Panc1 (cell line): ENCODE data around the gene SARDH. TPM values are rescaled to one million over a fixed set of nuclear protein-coding genes. Genes with fewer than 3 reads are reported as not detected.

Experiments used
- ATAC-seq: fragments of 200-7000 bp; cut with Tn5 transposase; 2 replicates; pipeline ENCODE4 v1.9.1; 2020; ENCODE audit warnings: mild to moderate bottlenecking, moderate library complexity
- BruUV-seq: library from RNA; stranded (reverse); fragments of 400-500 nt; replicated peaks from 2 replicates; lab custom pipeline; 2021; lab: Mats Ljungman, UMichigan
- CTCF ChIA-PET: fragments of 300-600 bp; sonication (Branson Sonifier 250); formaldehyde crosslinking; loops from one replicate; lab custom pipeline; 2022; ENCODE audit warnings: antibody characterized with exemption; lab: Charles Lee
- POLR2A ChIA-PET: fragments of 300-600 bp; sonication (Branson Sonifier 250); formaldehyde crosslinking; loops from one replicate; lab custom pipeline; 2022; ENCODE audit warnings: antibody characterized with exemption; lab: Charles Lee
- DNase-seq: peaks from one replicate; pipeline ENCODE4 v3.0.0-alpha.2; 2010; ENCODE audit warnings: low read depth, low spot score
- H3K27ac ChIP-seq: 2 replicates; pipeline ENCODE4 v1.5.1; 2011; ENCODE audit warnings: mild to moderate bottlenecking, low read length, inconsistent platforms
- H3K27me3 ChIP-seq: fragments of 200-500 bp; sonication (Bioruptor generic); 2 replicates; pipeline ENCODE4 v1.6.0; 2014; ENCODE audit warnings: low read length, inconsistent platforms; ENCODE audit not compliant: control insufficient read depth, insufficient read depth
- H3K36me3 ChIP-seq: fragments of 200-500 bp; sonication (Bioruptor generic); 2 replicates; pipeline ENCODE4 v1.5.1; 2014; ENCODE audit warnings: inconsistent platforms, mild to moderate bottlenecking, low read length, moderate library complexity; ENCODE audit not compliant: control insufficient read depth, insufficient read depth
- H3K4me1 ChIP-seq: 2 replicates; pipeline ENCODE4 v1.5.1; 2011; ENCODE audit warnings: inconsistent platforms, mild to moderate bottlenecking, low read length, moderate library complexity; ENCODE audit not compliant: control insufficient read depth, insufficient read depth
- H3K4me3 ChIP-seq, 2 experiments: 2 replicates each; pipeline ENCODE4 v1.5.1; 2011 to 2012; ENCODE audit warnings: low read depth in 2 of 2, low read length in 2 of 2, mild to moderate bottlenecking in 2 of 2, inconsistent platforms in 1 of 2, moderate library complexity in 1 of 2
- H3K9me3 ChIP-seq: fragments of 200-500 bp; sonication (Bioruptor generic); 2 replicates; pipeline ENCODE4 v1.5.1; 2014; ENCODE audit warnings: low read depth, mild to moderate bottlenecking, inconsistent platforms, low read length, moderate library complexity; ENCODE audit not compliant: control insufficient read depth, insufficient read depth
- CTCF ChIP-seq: fragments of 450-650 bp; IDR thresholded peaks from 2 replicates; pipeline ENCODE4 v1.5.1; 2017; ENCODE audit warnings: mild to moderate bottlenecking
- POLR2AphosphoS5 ChIP-seq: IDR thresholded peaks from 2 replicates; pipeline ENCODE4 v1.6.1; 2012; ENCODE audit warnings: mild to moderate bottlenecking, low read depth, low read length, moderate library complexity
- REST ChIP-seq, 2 experiments: IDR thresholded peaks; 2 replicates each; pipeline ENCODE4 v1.6.1; 2011 to 2012; ENCODE audit warnings: low read depth in 2 of 2, control low read depth in 1 of 2, low read length in 1 of 2, mild to moderate bottlenecking in 1 of 2, moderate library complexity in 1 of 2; ENCODE audit not compliant: insufficient read depth in 1 of 2
- SIN3A ChIP-seq: IDR thresholded peaks from 2 replicates; pipeline ENCODE4 v1.6.1; 2012; ENCODE audit warnings: low read depth, mild to moderate bottlenecking, low read length, moderate library complexity, borderline replicate concordance; ENCODE audit not compliant: insufficient read depth
- TCF7L2 ChIP-seq: IDR thresholded peaks from 2 replicates; pipeline ENCODE4 v1.6.1; 2011; ENCODE audit warnings: mild to moderate bottlenecking, low read depth, low read length, inconsistent platforms
- in situ Hi-C: cut with HindIII; loops from 2 replicates; pipeline ENCODE4 v1.10.0; 2016; ENCODE audit warnings: low sequenced_read_pairs, low pct_unique_long_range_greater_than_20kb
- intact Hi-C: fragments of 100-400 bp; cut with micrococcal nuclease; formaldehyde crosslinking; loops from one replicate; pipeline ENCODE4 v1.10.0; 2022; ENCODE audit not compliant: unreplicated experiment
- total RNA-seq: library from RNA; stranded (reverse); gene quantifications from one replicate; pipeline ENCODE4 v1.2.1, GENCODE V29; 2021; ENCODE audit not compliant: unreplicated experiment

The SARDH gene
- total RNA-seq, 1 experiment from 2014 or later = 0.13 TPM

GRCh38 chr9:133740911-133741310 is 2.8 kb upstream of the SARDH start:
- Histone ChIP-seq H3K27me3 (no peaks in the 10 kb centered on the region), H3K27ac (no peak overlapping the region), H3K9me3 (no peaks in the 10 kb centered on the region), H3K4me3 (no peak overlapping the region), H3K4me1 (no peaks in the 10 kb centered on the region), H3K36me3 (no peaks in the 10 kb centered on the region)
- no peak for DNase-seq
- ChIA-PET POLR2A (no interaction called here), CTCF (no interaction called here)
- in situ Hi-C loops (no loop called here), intact Hi-C loops (no loop called here)
- no TSS peak for BruUV-seq
- ATAC-seq = no peak
- TF ChIP-seq SIN3A = no peak
- TF ChIP-seq CTCF = no peak
- TF ChIP-seq TCF7L2 = no peak

GRCh38 chr9:133739408-133740280 is 1.5 kb upstream of the SARDH start:
- intact Hi-C loops = no loop called here

More at GRCh38 chr9:133739408-133740280, 1.5 kb upstream of the SARDH start:
- DNase-seq = no peak
- no peak for ATAC-seq
- TF ChIP-seq CTCF (no peak), TCF7L2 (no peak), SIN3A (no peak), POLR2AphosphoS5 (no peak), REST (IDR thresholded peaks at IDR 0.05; ENCODE audit: insufficient read depth in 1 of 2, low read depth in 2 of 2, low read length in 1 of 2) (no peak)
- CTCF ChIA-PET = no interaction called here
- Histone ChIP-seq H3K4me1 (no peaks in the 10 kb centered on the region), H3K27ac (no peak overlapping the region), H3K9me3 (no peaks in the 10 kb centered on the region), H3K4me3 (no peak overlapping the region), H3K36me3 (no peaks in the 10 kb centered on the region), H3K27me3 (no peaks in the 10 kb centered on the region)
- no TSS peak for BruUV-seq
- in situ Hi-C loops = no loop called here
- POLR2A ChIA-PET = no interaction called here
